SK-N-DZ (cell line): ENCODE data around the gene GPC4.

Experiments
- DNase-seq: peaks from one replicate; pipeline ENCODE4 v3.0.0-alpha.2; 2015; ENCODE audit warnings: low spot score

GPC4 gene

DNA sequence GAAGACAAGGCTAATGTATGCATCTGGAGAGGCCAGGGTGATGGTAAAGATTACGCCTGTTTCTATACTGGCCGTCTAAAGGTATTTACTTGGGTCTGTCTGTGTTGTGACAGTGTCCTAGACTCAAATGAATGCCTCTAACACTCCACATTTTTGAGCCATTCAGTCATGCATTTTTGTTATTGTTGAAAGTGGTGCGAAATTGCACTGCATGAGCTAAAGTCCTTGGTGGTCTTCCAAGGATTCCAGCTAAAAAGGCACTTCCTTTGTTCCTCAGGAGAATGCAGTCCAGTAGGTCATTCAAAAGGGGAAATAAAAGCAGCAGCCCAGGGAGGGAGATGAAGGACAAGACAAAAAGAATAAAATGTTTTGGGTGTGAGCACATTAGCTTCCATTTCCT, 3.0 kb downstream of the GPC4 start:
- no peak for DNase-seq

GRCh38 chrX:133410550-133410949, 4.7 kb downstream of the GPC4 start:
- no peak for DNase-seq

DNA sequence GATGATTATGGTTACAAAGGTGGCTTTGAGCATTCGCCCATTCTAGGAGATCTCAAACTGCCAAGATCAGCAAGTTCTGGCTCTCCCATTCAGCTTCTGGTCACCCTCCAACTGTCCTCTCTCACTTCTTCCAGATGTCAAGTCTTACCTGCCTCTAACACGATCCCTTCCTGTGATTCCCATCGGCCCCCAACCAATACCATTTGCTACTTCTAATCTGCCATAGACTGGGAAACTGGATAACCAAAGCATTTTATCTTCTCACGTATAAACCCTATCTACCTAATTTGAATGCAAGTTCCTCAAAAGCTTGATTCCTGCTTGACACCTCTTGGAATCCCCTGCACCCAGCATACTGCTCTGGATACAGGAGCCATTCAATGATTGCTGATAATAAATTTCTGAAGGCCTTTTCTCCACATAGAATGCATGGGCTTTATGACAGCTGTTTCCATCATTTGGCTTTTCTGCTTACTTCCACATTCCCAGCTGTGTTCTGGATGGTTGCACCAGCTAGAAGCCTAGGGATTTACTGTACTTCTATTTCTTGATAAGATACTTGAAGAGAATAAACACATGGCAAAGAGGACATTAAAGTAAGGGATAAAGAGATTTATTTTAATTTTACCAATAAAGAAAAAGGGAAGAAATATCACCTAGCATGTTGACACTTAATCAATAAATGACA, 9.6 kb downstream of the GPC4 start:
- DNase-seq = no peak

GRCh38 chrX:133403984-133404383, 11.3 kb downstream of the GPC4 start:
- DNase-seq = no peak

GRCh38 chrX:133402830-133403625, 12.3 kb downstream of the GPC4 start:
- DNase-seq = no peak

DNA sequence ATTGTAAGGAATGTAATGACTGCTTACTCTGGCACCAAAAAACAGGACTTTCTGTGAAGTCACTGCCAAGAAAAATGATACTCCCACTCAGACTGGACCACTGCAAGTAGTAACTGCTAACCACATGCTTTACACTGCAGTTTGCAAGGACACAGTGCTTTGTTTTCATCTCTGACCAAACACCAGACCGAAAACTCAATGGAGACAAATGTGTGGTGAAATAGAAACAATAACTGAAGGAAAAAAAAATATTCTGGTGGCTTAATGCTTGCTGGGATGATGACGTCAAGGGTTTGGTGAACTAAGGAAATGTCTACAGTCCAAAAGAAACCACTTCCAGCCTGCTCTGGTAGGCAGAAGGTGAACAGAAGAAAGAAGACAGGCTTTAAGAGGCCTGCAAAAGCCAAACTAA, 13.2 kb downstream of the GPC4 start:
- DNase-seq = no peak

GRCh38 chrX:133401536-133401935, 13.8 kb downstream of the GPC4 start:
- DNase-seq = no peak

DNA sequence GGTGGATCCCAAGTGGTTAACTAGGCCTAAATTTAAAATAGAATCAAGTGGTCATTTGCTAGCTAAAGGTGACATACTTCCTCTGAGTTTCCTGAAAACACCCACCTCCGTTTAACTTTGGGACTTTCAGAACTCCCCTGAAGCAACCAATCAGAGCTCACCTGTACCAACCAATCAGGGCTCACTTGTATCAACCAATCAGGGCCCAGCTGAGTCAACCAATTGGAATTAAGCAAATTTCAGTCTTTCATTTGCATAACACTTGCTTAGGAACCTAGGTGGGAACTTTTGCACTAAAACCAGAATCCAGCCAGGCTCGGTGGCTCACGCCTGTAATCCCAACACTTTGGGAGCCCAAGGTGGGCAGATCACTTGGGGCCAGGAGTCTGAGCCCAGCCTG, 15.9 kb downstream of the GPC4 start:
- no peak for DNase-seq

- no peak for DNase-seq
These were observed 20.5 kb downstream of the GPC4 start for GRCh38 chrX:133394765-133395164.

DNA sequence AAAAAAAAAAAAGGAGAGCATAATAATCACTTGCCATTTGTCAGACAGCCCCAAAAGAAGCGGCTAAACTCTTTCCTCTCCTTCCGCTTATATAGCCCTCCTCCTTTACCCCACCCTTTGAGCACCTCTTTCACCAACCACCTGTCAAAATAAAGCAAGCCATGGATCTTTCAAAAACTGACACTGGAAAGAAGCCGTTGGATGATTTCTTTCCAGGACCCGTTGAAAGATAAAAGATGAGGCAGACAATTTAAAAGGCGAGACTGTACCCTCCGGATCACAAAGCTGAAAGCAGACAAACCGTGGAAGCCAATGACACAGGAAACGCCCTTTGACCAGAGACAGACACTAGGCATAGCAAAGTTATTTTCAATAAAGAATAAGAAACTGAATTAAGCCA, 22.6 kb downstream of the GPC4 start:
- DNase-seq = no peak

DNA sequence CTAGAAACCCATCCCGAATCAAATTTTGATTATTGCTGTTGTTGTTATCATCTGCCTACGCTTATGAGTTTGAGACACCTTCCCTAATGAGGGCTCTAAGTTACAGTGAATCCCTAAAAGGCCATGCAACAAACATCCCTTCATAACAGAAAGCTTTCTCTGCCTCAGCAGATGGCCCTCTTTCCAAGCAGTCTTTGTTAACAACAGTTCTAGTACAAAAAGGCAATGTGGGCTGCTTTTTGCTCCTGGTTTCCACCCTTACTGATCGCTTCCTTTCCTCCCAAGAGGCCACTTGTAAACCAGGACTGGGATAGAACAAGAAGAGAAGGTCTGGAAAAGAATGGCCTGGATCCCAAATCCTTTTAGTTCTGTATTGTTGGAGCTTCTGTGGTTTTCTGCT, 24.2 kb downstream of the GPC4 start:
- no peak for DNase-seq

DNA sequence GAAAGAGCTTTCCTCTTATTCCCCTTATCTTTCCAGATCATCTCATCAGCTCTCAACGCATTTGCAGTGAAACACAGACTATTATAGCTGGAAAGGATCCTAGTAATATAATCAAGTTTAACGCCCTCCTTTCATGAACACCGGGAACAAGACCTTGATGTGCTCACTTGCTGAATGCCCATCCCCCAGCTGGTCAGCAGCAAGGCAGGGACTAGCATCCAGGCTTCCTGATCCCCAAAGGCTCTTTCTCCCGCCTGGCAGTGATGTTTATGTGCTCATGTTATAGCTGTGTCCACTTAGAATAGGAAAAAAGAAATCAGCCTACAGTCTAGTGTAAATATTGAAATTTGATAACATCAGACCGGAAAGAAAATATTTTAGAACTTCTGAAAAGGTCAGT, 24.6 kb downstream of the GPC4 start:
- no peak for DNase-seq

DNA sequence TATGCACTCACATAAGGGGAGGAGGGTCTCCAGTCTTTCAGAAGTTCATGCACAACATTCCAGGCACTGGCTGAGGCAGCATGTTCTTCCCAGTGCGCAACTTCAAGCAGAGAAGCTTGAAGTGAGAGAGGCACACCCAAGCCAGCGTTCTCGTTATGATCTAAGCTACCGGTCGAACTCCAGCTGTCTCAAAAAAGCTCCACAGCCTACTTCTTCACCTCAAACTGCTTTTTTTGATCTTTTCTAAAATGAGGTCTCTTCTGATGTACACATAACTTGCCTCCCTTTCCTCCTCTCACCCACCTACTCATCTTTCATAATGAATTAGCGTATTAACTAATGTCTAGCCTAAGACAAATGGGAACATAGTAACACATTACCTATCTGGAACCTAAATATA, 25.3 kb downstream of the GPC4 start:
- no peak for DNase-seq

DNA sequence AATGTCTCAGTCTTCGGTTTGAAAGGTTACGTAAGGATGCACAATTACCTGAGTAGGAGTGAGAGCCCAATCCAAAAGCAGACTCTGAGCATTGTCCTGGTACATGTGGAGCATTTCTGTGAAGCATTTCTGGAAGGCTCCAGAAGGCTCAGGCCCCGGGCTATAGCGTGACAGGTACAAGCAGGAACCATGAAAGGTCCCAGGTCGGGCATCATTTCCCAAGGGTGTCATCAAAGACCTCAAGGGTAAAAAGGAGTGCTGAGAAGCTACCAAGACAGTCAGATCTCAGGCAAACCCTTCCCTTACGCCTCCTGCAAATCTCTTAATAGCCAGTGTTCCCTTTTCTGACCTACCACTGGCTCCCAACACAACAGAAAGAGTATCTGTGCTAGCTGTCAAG, 30.8 kb downstream of the GPC4 start:
- no peak for DNase-seq

GRCh38 chrX:133380711-133381619, 34.3 kb downstream of the GPC4 start:
- no peak for DNase-seq

DNA sequence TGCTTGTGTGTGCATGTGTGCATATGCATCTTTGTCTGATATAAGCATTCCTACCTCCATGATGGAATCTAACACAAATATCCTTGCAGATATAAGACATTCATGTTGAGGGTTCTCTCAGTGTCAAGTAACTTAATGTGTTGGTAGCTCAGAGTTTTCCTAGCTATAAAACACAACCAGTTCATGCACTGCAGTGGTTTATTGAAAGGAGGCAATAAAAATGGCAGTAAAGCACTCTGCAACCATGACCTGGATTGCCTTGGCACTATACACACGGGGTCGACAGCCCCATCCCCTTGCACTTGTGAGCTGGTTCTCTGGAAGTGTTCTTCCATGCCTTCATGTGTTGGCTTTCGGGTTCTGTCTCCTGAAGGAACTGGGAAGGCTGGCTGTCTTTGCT, 38.9 kb downstream of the GPC4 start:
- DNase-seq = no peak

GRCh38 chrX:133375615-133376340, 39.5 kb downstream of the GPC4 start:
- no peak for DNase-seq

GRCh38 chrX:133374874-133375387, 40.4 kb downstream of the GPC4 start:
- DNase-seq = no peak

- no peak for DNase-seq
These were observed 41.8 kb downstream of the GPC4 start for GRCh38 chrX:133373386-133374079.

DNA sequence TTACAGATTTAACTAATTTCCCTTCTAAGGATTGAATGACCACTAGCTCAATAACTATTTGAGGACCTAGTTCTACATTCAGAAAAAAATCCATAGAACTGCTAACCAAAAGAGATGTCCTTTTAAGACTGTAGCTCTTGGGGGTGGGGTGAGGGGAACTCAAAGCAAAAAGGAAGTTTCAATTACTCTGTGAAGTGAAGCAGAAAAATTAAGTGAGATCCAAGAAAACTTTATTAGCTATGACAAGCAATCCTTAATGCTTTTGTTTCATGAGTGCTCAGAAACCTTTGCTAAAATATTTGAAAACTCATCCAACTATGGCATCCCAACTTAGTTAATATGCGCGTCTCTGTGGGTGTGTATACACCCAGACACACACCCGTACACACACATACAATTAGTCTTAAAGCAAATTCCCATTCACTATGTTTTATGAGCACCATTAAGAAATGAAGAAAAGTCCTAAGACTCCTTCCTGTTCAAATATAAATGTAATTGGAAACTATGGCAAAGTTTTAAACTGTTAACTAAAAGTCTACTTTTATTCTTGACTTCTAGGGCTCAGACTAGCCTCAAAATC, 44.5 kb downstream of the GPC4 start:
- no peak for DNase-seq
